Ascending aorta (tissue), 2 donors: ENCODE results near the gene TEX29. TPM values are rescaled to one million over a fixed set of nuclear protein-coding genes. Genes with fewer than 3 reads are reported as not detected.

Experiments
- DNase-seq, 2 donors: peaks; one replicate each; pipeline ENCODE4 v3.0.0-alpha.2; 2019; ENCODE audit warnings: low spot score in 2 of 2
- H3K27ac ChIP-seq, 2 donors: fragments of 200-600 bp; sonication (generic); one replicate each; pipeline ENCODE4 v1.5.1; 2016 to 2017; ENCODE audit warnings: mild to moderate bottlenecking in 1 of 2
- H3K27me3 ChIP-seq: fragments of 200-600 bp; sonication (generic); one replicate; pipeline ENCODE4 v1.5.1; 2017
- H3K36me3 ChIP-seq, 2 donors: fragments of 200-600 bp; sonication (generic); one replicate each; pipeline ENCODE4 v1.5.1; 2016
- H3K4me1 ChIP-seq, 2 donors: fragments of 200-600 bp; sonication (generic); one replicate each; pipeline ENCODE4 v1.5.1; 2016 to 2017; ENCODE audit warnings: mild to moderate bottlenecking in 1 of 2
- H3K4me3 ChIP-seq, 2 donors: fragments of 200-600 bp; sonication (generic); one replicate each; pipeline ENCODE4 v1.5.1; 2016 to 2017; ENCODE audit warnings: mild to moderate bottlenecking in 1 of 2
- H3K9me3 ChIP-seq, 2 donors: fragments of 200-600 bp; sonication (generic); one replicate each; pipeline ENCODE4 v1.5.1; 2016
- intact Hi-C: fragments of 100-400 bp; cut with DNase I; formaldehyde crosslinking; loops from one replicate; pipeline ENCODE4 v1.15.1; 2023
- total RNA-seq: library from RNA; depleted of rRNA; stranded (reverse); fragments of >200 nt; gene quantifications from one replicate; pipeline ENCODE4 v1.1.0, GENCODE V29; 2016
- TF ChIP-seq, protein P1 (sequence below), 3 experiments: fragments of 200-600 bp in 2 of 3; fragments of 450-650 bp in 1 of 3; sonication (generic) in 2 of 3; IDR thresholded peaks; one replicate each; pipeline ENCODE4 v1.5.1; 2016 to 2019; ENCODE audit warnings: antibody characterized with exemption in 3 of 3, mild to moderate bottlenecking in 1 of 3, moderate library complexity in 1 of 3

Gene TEX29
- total RNA-seq, 1 donor from 2014 or later: not detected

DNA sequence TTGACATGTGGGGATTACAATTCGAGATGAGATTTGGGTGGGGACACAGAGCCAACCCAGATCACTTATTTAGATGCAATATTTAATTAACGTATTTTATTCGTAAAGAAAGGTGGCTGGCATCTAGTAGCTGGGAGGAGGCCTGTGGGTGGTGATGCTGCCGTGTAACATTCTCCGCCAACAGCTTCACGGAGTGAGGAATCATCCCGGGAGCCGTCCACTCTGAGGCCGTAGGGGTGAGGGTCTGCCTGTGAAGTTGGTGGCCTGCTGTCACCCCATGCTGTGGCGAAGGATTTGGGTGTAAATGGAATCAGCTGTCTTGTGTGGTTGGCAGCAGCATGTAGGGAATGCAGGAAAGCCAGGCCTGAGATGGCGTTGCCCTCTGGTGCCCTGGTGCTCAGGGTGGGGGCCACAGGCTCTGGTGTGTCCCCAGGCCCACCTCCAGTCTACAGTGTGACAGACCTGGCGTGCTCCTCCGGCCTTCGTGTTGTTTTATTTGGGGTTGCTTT lies 3.3 kb upstream of the TEX29 start:
- H3K9me3 ChIP-seq: peaks cover 0 to 6% of the 10 kb centered on the region in 2 donors
- peaks cover 0 to 2% of the 10 kb centered on the region in 2 donors for H3K4me1 ChIP-seq
- peaks cover 0 to 11% of the 10 kb centered on the region in 2 donors for H3K36me3 ChIP-seq
- peak in 1 of 2 donors; percentile 27 for DNase-seq
- TF ChIP-seq, protein P1, sequence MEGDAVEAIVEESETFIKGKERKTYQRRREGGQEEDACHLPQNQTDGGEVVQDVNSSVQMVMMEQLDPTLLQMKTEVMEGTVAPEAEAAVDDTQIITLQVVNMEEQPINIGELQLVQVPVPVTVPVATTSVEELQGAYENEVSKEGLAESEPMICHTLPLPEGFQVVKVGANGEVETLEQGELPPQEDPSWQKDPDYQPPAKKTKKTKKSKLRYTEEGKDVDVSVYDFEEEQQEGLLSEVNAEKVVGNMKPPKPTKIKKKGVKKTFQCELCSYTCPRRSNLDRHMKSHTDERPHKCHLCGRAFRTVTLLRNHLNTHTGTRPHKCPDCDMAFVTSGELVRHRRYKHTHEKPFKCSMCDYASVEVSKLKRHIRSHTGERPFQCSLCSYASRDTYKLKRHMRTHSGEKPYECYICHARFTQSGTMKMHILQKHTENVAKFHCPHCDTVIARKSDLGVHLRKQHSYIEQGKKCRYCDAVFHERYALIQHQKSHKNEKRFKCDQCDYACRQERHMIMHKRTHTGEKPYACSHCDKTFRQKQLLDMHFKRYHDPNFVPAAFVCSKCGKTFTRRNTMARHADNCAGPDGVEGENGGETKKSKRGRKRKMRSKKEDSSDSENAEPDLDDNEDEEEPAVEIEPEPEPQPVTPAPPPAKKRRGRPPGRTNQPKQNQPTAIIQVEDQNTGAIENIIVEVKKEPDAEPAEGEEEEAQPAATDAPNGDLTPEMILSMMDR (IDR thresholded peaks at IDR 0.05): no peak
- H3K4me3 ChIP-seq: no peak overlapping the region
- H3K27ac ChIP-seq: no peak overlapping the region
- H3K27me3 ChIP-seq: no peaks in the 10 kb centered on the region
- intact Hi-C loops: no loop called here

DNA sequence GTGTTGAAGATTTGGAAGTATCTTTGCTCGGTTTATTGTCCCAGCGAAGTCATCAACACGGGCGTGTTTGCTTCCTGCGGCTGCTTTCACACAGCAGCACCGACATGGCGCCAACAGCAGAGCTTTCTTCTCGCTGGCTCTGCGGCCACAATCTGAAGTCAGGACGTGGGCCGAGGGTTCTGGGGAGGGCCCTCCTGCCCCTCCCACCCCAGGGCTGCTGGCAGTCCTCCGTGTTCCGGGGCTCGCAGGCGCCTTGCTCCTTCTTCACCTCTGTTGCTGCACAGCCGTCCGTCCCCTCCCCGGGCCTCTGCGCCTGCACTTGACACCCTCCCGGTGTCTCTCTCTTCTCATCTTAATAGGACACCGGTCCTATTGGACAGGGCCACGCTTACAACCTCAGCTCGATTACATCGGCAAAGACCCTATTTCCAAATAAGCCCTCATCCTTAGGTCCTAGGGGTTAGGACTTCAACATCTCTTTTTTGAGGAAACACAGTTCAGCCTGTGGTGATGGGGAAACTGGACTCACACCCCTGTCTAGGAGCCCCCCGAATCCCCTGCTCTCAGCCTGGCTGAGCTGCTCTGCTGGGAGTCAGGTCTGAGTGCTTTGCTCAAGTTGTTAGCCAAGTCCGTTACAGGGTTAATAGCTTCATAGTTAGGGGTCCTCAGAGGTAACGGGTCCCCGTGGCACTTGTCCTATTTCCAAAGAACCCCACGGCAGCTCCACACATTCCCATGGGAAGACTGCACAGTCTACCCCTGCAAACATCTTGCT lies 2.7 kb upstream of the TEX29 start:
- no peak overlapping the region for H3K4me3 ChIP-seq
- peak in 1 of 2 donors; percentile 58 for DNase-seq
- H3K27me3 ChIP-seq: no peaks in the 10 kb centered on the region
- H3K36me3 ChIP-seq: peaks cover 0 to 7% of the 10 kb centered on the region in 2 donors
- peaks cover 0 to 2% of the 10 kb centered on the region in 2 donors for H3K9me3 ChIP-seq
- intact Hi-C loops: no loop called here
- H3K4me1 ChIP-seq: peaks cover 0 to 2% of the 10 kb centered on the region in 2 donors
- TF ChIP-seq, protein P1 (IDR thresholded peaks at IDR 0.05): no peak
- no peak overlapping the region for H3K27ac ChIP-seq

DNA sequence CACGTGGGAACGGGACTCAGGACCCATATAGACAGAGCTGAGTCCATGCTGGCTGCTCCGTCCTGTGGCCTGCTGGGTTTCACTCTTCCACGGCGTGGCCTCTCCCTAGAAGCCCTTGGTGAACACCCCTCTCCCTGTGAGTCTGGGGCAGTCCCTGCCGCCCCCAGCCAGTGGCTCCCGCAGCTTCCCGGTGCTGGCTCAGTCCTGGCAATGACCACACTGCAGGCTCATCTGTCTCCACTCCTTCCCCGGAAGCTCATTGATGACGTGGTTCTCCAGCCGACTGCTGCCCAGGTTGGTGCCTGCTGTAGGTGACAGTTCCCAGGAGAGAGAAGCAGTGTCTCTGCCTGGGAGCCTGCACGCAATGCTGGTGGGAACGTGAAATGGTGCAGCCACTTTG lies 2.1 kb upstream of the TEX29 start:
- Histone ChIP-seq H3K27me3 (no peaks in the 10 kb centered on the region), H3K4me1 (peaks cover 0 to 2% of the 10 kb centered on the region in 2 donors), H3K36me3 (peaks cover 0 to 6% of the 10 kb centered on the region in 2 donors), H3K27ac (no peak overlapping the region), H3K4me3 (no peak overlapping the region), H3K9me3 (no peaks in the 10 kb centered on the region)
- TF ChIP-seq, protein P1 (IDR thresholded peaks at IDR 0.05): no peak
- intact Hi-C loops: no loop called here
- peak in 1 of 2 donors; percentile 53 for DNase-seq

DNA sequence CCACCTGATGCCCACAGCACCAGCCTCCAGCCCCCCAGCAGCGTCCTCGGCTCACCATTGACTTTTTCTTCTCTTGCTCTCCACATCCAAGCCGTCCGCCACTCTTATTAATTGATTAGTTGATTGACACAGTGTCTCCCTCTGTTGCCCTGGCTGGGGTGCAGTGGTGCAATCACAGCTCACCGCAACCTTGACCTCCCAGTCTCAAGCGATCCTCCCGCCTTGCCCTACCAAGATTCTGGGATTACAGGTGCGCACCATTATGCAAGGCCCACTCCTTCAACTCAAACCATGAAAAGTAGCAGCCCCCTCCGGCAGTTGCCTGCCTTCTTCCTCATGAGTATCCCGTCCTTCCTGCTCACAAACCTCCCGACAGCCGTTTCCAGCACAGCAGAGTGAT lies 921 bp upstream of the TEX29 start:
- intact Hi-C loops: no loop called here
- Histone ChIP-seq H3K4me1 (peaks cover 0 to 2% of the 10 kb centered on the region in 2 donors), H3K27me3 (no peaks in the 10 kb centered on the region), H3K4me3 (no peak overlapping the region), H3K27ac (no peak overlapping the region), H3K36me3 (peaks cover 0 to 6% of the 10 kb centered on the region in 2 donors), H3K9me3 (no peaks in the 10 kb centered on the region)
- TF ChIP-seq, protein P1 (IDR thresholded peaks at IDR 0.05): no peak
- DNase-seq: peak in 1 of 2 donors; percentile 41

DNA sequence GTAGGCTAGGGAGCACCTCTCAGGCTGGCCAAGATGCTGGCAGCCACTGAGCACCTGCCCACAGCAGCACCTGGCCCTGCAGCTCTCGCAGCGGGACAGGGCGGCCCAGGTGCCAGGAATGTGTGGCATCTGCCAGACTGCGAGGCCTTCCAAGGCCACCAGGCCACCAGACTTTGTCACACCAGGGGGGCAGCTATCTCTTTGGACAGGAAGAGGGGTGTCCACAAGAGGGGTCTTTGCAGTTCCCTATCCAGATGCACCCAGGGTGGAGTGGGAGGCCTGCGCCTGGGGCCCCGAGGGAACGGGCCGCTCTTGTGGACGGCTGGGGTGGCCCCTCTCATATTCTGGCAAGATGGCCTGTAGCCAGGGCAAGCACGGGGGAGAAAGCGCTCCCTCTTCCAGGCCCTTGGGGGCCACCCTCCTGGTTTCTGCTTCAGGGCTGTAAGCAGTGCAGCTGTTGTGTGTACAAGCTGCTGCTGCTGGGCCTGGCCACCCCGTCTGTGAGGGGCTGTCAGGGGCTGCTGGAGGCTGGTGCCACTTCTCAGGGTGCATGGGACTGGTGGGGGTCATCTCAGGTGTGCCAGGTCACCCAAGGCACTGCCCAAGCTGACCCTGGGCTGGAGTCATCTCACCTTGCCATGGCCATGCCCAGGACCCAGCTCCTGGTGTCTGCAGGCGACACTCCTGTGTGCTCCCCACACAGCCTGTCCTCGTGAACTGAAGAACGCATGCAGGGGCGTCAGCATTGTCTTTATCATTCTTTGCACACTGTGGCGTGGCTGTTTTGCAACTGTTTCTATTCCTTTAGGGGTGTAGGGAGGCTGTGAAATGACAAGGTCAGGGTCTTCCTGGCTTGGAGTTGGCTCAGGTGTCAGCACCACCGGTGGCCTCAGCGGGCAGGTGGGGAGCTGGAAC lies 1.8 kb downstream of the TEX29 start:
- no peaks in the 10 kb centered on the region for H3K4me1 ChIP-seq
- peak in 1 of 2 donors; percentile 52 for DNase-seq
- no peaks in the 10 kb centered on the region for H3K27me3 ChIP-seq
- intact Hi-C loops: no loop called here
- H3K27ac ChIP-seq: no peak overlapping the region
- peaks cover 0 to 6% of the 10 kb centered on the region in 2 donors for H3K36me3 ChIP-seq
- TF ChIP-seq, protein P1 (IDR thresholded peaks at IDR 0.05): no peak
- no peak overlapping the region for H3K4me3 ChIP-seq
- no peaks in the 10 kb centered on the region for H3K9me3 ChIP-seq
